Gastrocnemius medialis (tissue), 4 donors: ENCODE measurements around the gene CFAP46.

Experiments used
- POLR2A ChIP-seq, 2 donors: fragments of 450-650 bp; IDR thresholded peaks; one replicate each; pipeline ENCODE4 v1.6.1; 2017; ENCODE audit warnings: antibody characterized with exemption in 2 of 2, mild to moderate bottlenecking in 2 of 2, moderate library complexity in 2 of 2
- TF ChIP-seq, protein P1 (sequence below), 5 experiments: fragments of 450-650 bp in 3 of 5; fragments of 200-600 bp in 2 of 5; sonication (generic) in 2 of 5; IDR thresholded peaks in 4 of 5; conservative IDR thresholded peaks in 1 of 5; 1 replicate in 4 of 5; 2 replicates in 1 of 5; pipeline ENCODE4 v1.5.1; 2016 to 2019; ENCODE audit warnings: antibody characterized with exemption in 5 of 5, mild to moderate bottlenecking in 3 of 5, moderate library complexity in 3 of 5

DNA sequence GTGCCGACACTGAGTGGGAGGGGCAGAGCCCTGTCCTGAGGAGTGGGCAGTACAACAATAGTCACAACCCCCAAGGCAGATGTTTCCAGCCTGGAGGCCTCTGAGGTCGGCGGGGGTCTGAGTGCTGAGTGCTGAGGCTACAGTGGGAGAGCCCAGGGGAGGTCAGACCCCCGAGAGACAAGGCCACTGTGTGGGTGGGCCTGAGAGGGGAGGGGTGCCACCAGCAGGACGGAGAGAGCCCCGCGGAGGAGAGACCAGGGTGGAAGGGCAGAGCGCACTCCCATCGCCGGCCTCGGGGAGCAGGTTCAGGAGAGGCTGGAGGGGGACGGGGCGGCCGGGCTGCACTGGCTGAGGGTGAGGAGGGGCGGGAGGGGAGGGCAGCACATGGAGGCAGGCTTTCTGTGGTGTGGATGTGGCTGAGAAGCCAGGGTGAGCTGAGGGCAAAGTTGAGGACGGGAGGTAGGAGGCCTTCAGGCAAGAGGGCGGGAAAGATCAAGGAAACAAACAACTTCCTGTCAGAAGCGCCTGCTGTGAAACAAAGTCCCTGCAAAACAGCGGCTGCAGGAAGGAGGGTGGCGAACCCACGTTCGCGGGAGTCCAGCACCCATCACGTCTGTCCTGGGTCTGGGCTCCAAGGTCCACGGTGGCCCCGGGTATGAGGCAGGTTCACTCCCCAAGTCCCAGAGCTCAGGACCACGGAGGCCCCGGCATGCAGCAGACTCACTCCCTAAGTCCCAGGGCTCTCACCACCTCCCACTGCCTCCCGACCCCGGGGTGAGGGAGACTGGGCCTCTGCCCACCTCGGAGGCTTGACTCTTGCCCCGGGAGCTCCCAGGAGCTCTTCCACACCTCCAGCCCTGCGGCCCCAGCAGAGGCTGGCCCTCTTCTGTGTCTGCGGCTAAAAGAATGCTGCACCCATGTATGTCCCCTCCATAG, 79.6 kb downstream of the CFAP46 start:
- TF ChIP-seq, protein P1, sequence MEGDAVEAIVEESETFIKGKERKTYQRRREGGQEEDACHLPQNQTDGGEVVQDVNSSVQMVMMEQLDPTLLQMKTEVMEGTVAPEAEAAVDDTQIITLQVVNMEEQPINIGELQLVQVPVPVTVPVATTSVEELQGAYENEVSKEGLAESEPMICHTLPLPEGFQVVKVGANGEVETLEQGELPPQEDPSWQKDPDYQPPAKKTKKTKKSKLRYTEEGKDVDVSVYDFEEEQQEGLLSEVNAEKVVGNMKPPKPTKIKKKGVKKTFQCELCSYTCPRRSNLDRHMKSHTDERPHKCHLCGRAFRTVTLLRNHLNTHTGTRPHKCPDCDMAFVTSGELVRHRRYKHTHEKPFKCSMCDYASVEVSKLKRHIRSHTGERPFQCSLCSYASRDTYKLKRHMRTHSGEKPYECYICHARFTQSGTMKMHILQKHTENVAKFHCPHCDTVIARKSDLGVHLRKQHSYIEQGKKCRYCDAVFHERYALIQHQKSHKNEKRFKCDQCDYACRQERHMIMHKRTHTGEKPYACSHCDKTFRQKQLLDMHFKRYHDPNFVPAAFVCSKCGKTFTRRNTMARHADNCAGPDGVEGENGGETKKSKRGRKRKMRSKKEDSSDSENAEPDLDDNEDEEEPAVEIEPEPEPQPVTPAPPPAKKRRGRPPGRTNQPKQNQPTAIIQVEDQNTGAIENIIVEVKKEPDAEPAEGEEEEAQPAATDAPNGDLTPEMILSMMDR (IDR thresholded peaks at IDR 0.05 in 4 of 5, conservative IDR thresholded peaks at IDR 0.05 in 1 of 5), result no peak
- no peak for TF ChIP-seq POLR2A (IDR thresholded peaks at IDR 0.05)
